PC-3 (cell line): ENCODE results near the gene SLC24A3.

ENCODE experiments used
- CTCF ChIP-seq: fragments of 300-600 bp; sonication (generic); conservative IDR thresholded peaks from 2 replicates; pipeline ENCODE4 v1.5.1; 2017; ENCODE audit warnings: antibody characterized with exemption, low read depth, mild to moderate bottlenecking, low read length
- EZH2 ChIP-seq: fragments of 300-600 bp; sonication (generic); IDR thresholded peaks from one replicate; pipeline ENCODE4 v1.6.1; 2017; ENCODE audit warnings: antibody characterized with exemption, mild to moderate bottlenecking, low read length; ENCODE audit not compliant: unreplicated experiment

GRCh38 chr20:19568128-19568527 lies 355.7 kb downstream of the SLC24A3 start:
- no peak for TF ChIP-seq CTCF
- no peak for TF ChIP-seq EZH2
